HG03175 (cell line): ENCODE data around the gene ATAD5.
"Not testable (repeated sequence)": the region's sequence is repeated elsewhere in the genome, so short reads cannot be mapped to it uniquely, and the experiment has no call there.

Experiments
- ATAC-seq: cut with Tn5 transposase; IDR thresholded peaks from one replicate; pipeline ENCODE4 v1.9.1; 2021; ENCODE audit warnings: mild to moderate bottlenecking, moderate library complexity; ENCODE audit not compliant: unreplicated experiment

Gene ATAD5

DNA sequence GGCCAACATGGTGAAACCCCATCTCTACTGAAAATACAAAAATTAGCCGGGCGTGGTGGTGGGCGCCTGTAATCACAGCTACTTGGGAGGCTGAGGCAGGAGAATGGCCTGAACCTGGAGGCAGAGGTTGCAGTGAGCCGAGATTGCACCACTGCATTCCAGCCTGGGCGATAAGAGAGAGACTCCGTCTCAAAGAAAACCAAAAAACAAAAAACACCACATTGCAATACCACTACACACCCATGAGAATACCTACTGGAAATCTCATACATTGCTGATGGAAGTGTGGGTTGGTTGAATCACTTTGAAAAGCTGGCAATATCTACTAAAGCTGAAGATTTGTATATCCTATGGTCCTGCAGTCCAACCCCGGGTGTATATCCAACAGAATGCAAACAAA is 78.4 kb downstream of the ATAD5 start:
- ATAC-seq: not testable (repeated sequence)

DNA sequence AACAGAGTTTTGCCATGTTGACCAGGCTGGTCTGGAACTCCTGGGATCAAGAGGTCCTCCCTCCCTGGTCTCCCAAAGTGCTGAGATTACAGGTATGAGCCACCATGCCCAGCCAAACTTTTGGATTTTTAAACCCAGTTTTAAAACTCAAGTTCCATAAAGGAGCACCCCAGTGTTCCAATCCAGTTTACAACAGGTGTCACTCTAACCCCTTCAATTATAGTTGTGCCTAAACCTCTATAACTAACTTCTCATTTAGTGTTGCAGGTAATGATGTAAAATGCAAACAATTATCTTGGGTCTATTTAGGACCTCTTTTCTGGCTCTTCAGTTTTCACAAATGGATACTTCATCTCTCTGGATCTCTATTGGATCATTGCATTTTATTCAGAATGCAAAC is 82.2 kb downstream of the ATAD5 start:
- ATAC-seq: no peak

DNA sequence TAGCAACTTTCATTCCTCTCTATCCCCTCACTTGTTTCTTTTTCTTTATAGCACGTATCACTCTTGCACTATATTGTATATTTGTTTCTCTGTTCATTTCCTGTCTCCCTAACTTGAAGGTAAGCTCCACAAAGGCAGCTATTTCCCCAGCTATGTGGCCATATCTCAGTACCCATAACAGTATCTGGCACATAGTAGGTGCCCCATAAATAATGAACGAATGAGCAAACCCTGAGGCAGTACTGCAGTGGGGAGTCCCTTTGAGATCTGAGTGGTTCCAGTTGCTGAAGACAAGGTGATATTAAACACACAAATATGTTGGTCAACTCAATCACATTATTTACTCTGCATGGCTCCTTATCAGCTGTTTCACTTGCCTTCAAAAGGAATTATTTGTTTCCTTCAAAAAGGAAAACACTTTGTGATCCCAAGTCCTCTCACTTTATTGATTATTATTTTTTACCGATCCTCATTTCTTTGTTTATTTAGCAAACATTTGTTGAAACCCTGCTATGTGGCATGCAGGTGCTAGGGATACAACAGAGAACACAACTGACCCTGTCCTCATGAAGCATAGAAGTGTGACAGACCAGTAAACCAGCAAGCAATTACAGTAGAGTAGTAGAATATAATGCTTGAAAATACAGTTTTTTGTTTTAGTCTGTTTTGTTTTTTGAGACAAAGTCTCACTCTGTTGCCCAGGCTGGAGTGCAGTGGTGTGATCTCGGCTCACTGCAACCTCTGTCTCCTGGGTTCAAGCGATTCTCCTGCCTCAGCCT is 84.3 kb downstream of the ATAD5 start:
- no peak for ATAC-seq

DNA sequence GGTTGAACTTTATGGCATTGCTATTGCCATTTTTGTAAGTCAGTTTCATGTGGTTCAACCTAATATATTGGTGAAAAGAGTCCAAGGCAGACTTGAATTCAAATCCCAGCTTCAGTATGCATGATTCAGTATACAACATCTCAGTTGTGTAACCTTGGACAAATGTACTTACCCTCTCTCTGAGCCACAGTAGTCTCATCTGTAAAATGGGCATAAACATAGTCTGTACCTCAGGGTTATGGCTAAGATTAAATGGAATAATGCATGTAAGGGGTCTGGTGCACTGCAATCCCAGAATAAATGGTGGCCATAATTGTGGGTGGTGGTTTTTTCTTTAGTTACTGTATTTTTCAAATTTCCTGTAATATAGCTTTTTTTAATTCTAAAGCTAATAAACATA is 85.3 kb downstream of the ATAD5 start:
- no peak for ATAC-seq

DNA sequence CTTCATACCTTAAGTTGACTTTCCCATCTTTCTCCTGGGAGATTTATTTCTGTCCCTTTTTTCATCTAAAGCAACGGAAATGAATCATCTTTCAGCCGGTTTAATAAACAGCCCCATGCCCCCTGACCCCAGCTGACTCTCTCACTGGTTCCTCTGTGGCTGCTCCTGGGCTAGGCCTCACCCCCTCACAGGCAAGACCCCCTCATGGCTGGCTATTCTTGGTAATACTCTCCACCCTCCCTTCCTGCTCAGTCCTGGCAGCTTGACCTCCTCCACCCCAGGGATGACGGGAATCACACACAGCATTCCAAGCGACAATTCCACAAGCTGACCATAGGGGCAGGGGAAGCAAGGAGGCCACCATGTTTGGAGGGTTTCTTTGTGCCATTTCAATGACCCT is 88.5 kb downstream of the ATAD5 start:
- ATAC-seq: no peak

DNA sequence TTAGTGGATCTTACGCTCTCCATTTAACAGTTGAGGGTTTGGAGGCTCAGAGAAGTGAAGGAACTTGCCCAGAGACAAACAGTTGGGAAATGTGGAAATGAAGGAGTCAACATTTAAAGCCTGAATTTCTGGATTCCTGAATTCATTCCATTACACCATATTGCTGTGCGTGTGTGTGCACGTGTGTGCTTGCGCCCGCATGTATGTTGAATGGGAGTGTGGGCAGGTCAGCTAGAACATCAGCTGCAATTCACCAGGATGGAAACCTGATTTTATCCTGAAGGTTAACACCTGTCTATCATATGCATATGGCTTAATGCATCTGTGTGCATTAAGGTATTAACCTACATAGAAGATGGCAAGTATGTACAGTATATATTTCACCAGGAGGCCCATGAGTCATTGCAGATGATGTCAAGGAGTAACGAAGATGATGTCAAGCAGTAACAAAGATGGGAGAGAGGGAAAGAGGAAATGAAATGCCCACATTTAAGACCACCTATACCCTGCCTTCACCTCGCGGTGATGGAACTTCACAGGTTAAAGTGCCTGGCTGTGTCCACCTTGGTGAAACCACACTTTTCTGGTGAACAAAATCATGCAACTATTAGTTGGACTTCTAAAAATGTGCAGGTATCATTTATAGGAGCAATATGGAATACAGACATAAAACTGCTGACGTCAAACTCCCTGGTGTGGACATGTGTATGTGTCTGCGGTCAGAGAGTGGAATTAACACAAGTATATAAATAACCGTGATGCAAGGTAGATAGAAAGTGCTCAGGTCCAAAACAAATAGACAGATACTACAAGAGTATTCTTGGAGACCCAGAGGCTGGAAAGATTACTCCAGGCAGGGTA is 89.1 kb downstream of the ATAD5 start:
- no peak for ATAC-seq

DNA sequence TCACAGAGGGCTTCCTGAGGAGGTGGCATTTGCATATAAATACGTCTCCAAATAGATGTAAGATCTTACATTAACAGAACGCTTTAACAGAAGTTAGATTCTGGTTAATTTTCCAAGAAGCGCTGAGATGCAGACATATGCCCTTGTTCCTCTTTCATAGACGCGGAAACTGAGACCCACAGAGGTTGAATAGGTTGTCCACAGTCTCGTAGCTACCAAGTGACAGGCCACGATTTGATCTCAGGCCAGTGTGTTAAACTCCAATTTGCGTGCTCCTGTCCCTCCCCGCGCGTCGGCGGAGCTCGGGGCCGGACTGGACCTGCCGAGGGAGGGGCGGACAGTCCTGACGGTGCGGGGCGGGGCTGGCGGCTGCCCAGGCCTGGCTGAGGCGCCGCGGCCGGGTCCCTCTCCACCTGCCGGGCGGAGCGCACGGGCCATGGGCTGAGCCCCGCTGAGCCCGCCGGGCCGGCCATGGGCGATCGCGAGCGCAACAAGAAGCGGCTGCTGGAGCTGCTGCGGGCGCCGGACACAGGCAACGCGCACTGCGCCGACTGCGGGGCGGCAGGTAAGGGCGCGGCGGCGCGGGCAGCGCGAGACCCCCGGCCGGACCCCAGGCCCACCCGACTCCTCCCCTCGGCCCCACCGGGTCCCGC is 89.9 kb downstream of the ATAD5 start, which contains the start of gene ADAP2:
Gene ADAP2, plus strand, starts transcription at position 402 of the 653 bp plus-strand sequence. Its CDS starts 70 bp downstream, at position 472.
- ATAC-seq: no peak

DNA sequence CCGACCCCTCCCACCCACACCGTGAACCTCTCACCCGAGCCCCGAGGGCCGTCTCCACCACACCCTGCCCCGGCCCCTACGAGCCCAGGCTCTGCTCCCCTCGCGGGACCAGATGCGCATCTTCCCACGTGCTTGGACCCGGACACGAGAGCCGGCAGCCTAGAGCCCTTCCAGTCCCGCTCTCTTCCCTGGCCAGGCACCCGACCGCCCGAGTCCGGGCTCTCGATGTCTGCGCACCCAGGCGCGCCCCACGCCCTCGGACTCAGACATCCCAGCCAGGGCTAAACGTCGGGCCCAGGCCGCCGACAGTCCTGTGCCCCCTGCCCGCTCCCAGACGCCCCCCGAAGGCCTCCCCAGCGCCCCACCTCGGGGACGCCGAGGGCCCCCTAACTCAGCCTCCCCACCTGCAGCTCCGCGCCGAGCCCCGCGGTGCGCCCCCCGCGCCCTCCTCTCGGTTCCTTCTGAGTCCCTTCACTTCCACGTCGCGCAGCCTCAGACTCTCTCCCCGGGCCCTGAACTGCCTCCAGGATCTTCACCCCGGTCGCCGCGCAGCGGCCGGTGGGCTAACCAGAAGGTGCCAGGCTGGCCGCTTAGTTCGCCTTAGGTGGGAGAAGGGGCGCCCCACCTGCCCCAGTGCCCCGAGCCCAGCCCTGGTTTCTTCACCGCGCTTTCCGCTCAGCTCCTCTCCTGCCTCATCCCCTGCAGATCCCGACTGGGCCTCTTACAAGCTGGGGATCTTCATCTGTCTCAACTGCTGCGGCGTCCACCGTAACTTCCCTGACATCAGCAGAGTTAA is 90.7 kb downstream of the ATAD5 start:
- no peak for ATAC-seq

DNA sequence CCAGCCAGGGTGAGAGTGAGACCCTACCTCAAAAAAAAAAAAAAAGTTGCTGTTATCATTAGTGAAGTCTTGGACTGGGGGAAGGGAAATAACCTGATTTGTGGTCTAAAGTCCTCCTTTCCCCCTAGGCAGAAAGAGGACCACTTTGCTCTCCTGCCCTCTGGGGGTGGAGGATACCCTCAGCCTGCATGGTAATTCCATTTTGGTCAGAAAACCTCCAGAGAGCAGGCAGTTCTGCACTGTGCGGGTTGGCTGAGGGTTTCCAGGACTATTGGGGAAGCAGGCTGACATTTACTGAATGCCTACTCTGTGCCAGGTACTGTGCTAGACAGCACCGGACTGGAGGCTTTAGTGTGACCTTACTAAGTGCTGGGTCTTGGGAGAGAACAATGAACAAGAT is 92.6 kb downstream of the ATAD5 start:
- no peak for ATAC-seq

DNA sequence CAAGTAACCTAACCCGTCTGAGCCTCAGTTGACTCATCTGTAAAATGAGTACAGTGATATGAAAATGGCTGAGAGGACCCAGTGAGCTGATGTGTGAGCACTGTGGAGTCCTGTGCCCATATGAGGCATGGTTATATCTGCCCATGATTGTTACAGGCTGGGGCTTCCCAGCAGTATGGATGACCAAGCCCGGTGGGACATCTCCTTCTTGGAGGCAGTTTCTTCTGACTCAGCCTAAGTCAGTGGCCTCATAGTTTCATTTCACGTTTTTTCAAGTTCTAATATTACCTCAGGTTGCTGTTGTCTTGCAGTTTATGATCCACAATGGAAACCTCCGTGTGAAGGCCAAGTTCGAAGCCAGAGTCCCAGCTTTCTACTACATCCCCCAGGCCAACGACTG is 94.8 kb downstream of the ATAD5 start:
- no peak for ATAC-seq

DNA sequence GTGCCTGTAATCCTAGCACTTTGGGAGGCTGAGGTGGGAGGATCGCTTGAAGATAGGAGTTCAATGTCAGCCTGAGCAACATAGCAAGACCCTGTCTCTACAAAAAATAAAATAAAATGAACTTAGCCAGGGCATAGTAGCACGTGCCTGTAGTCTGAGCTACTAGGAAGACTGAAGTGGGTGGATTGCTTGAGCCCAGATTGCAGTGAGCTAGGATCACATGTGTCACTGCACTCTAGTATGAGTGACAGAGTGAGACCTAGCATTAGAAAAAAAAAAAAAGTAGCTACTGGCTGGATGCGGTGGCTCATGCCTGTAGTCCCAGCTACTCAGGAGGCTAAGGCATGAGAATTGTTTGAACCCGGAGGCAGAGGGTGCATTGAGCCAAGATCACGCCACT is 96.0 kb downstream of the ATAD5 start:
- ATAC-seq: no peak

DNA sequence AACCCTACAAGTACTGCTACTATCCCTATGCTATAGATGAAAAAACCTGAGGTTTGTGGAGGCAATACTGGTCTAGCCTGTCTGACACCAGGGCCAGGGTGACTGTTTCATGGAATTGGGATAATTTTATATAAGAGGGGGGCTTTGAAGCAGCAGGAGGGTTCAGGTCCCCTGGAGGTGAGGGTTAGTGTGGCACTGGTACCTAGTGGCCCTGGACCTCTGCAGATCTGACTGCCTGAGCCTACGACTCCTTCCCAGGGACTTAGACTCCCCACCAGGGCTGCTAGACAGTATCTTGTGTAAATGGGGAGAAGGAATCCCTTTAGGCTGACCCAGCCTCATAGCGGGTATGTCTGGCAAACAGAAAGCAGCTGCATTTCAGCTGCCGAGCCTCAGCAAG is 96.8 kb downstream of the ATAD5 start:
- ATAC-seq: no peak

DNA sequence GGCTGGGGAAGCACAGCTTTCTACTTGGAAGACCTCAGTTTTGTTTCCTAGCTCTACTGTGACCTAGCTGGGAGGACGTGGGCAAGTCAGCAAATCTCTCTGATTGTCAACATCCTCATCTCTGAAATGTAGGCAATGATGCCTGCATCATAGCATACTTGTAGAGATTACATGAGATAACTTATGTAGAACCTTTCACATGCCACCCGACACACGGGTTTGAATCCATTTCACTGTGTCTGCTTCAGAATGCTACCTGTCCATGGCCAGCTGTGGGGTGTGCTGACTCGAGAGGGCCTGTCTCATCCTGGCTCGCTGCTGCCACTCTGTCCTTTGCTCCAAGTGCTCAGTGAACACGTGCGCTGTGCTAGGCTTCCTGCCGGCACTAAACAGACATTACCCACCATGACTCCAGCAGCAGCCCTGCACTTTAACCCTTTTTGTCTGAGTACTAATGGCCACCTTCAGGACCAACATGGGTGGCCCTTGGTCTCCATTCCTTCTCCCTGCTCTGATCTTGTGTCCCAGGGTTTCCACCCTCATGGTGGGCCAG is 97.4 kb downstream of the ATAD5 start:
- no peak for ATAC-seq

DNA sequence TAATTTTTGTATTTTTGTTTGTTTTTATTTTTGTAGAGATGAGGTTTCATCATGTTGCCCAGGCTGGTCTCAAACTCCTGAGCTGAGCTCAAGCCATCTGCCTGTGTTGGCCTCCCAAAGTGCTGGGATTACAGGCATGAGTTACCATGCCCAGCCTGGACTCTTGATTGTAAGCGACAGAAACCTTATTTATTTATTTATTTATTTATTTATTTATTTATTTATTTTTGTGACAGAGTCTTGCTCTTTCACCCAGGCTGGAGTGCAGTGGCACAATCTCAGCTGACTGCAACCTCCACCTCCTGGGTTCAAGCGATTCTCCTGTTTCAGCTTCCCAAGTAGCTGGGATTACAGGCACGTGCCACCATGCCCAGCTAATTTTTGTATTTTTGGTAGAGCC is 98.1 kb downstream of the ATAD5 start:
- ATAC-seq: not testable (repeated sequence)

DNA sequence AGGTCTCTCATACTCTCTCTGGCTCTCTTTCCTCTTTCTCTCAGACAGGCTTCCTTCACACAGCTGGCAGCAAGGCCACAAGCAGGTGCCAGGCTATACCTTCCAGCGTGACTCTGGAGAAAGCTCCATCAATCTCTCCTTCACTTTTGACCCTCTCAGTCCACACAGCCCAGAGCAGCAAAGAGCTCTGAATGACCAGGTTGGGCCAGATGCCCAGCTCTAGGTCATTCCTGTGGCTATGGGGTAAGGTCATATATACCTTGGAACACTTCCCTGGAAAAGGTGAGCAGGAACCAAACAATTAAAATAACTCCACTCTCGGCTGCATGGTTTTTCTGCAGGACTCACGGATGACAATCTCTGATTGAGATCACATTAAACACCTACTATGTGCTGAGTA is 98.7 kb downstream of the ATAD5 start:
- no peak for ATAC-seq

DNA sequence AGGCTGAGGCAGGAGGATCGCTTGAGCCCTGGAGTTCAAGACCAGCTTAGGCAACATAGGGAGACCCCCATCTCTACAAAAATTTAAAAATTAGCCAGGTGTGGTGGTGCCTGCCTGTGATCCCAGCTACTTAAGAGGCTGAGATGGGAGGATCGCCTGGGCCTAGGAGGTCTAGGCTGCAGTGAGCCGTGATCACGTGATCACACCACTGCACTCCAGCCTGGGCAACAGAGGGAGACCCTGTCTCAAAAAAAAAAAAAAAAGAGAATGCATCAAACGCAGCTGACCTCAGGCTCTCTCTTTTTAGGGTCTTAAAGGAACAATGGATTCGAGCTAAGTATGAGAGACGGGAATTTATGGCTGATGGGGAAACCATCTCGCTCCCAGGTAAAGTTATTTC is 99.8 kb downstream of the ATAD5 start:
- ATAC-seq: not testable (repeated sequence)

DNA sequence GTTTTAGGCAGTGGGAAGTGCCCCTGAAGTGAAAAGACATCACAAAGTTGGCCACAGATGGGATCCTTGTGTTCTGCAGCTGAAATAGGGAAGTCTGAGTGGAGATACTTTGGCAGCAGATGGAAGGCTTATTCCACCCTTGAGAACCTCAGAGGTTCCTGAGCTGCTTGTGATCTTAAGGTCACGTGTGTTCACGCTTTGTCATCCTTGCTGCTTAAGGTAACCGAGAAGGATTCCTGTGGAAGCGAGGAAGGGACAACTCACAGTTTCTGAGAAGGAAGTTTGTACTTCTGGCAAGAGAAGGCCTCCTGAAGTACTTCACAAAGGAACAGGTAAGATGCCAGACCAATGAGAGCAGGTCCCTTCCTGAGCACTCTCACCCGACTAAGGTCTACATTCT is 102.2 kb downstream of the ATAD5 start:
- ATAC-seq: no peak

DNA sequence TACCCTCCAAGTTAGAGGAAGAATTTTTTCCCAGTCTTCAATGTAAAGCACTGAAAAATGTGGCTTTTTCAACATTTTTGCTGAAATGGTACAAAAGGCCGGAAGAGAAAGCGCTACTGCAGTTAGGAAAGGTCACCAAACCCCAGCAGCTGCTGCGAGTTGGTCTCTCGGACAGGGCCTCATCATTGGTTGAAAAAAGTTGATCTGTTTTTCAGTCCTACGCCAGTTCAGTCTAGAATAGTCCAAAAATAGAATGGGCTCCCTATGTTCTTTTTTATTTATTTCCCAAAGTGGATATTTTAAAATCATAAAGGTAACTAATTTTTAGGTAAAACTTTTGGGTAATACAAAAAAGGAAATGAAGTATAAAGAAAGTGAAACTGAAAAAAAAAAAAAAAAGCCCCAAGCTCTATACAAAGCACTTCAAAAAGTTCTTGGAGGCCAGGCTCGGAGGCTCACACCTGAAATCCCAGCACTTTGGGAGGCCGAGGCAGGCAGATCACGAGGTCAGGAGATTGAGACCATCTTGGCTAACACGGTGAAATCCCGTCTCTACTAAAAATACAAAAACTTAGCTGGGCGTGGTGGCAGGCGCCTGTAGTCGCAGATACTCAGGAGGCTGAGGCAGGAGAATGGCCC is 107.4 kb downstream of the ATAD5 start:
- ATAC-seq: no peak

DNA sequence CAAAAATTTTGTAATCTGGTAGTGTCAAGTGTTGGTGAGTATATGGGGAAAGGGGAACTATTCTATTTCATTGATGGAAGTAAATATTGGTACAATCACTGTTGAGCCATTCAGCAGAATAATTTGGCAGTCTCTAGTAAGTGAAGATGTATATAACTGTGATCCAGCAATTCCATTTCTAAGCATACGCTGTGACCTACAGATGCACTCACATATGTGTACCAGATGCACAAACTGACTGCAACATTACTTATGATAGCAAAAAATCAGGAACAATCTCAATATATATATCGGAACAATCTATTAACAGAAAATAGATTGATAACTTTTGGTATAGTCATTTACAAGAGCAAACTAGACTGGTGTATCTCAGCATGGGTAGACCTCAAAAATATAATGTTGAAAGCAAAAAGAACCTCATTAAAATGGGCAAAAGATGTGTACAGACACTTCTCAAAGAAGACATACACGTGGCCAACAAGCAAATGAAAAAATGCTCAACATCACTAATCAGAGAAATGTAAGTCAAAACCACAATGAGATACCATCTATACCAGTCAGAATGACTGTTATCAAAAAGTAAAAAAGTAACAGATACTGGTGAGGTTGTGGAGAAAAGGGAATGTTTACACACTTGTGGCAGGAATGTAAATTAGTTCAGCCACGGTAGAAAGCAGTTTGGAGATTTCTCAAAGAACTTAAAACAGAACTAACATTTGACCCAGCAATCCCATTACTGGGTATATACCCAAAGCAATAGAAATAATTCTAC is 110.7 kb downstream of the ATAD5 start:
- ATAC-seq: no peak
